AG09309 (cell line): ENCODE measurements around the gene HSD11B1L.

Experiments
- DNase-seq: peaks from one replicate; pipeline ENCODE4 v3.0.0-alpha.2; 2010; ENCODE audit warnings: low read depth
- H3K4me3 ChIP-seq: 2 replicates; pipeline ENCODE4 v1.5.1; 2011; ENCODE audit warnings: mild to moderate bottlenecking, low read depth, low read length, moderate library complexity; ENCODE audit not compliant: control insufficient read depth
- CTCF ChIP-seq: IDR thresholded peaks from 2 replicates; pipeline ENCODE4 v1.5.1; 2011; ENCODE audit warnings: mild to moderate bottlenecking, low read depth, low read length, inconsistent platforms; ENCODE audit not compliant: insufficient read depth, control insufficient read depth; ENCODE audit errors: missing control alignments

The HSD11B1L gene

GRCh38 chr19:5641171-5641570 lies 39.7 kb upstream of the HSD11B1L start:
- TF ChIP-seq CTCF, result no peak
- no peak for DNase-seq
- no peak overlapping the region for H3K4me3 ChIP-seq

GRCh38 chr19:5642204-5642603 lies 38.6 kb upstream of the HSD11B1L start:
- no peak for TF ChIP-seq CTCF
- no peak for DNase-seq

GRCh38 chr19:5643060-5643459 lies 37.8 kb upstream of the HSD11B1L start:
- TF ChIP-seq CTCF, result no peak
- H3K4me3 ChIP-seq, result no peak overlapping the region
- DNase-seq, result no peak

More at GRCh38 chr19:5642204-5642603, 38.6 kb upstream of the HSD11B1L start:
- no peak overlapping the region for H3K4me3 ChIP-seq

GRCh38 chr19:5644037-5644436 lies 36.8 kb upstream of the HSD11B1L start:
- peak; percentile 8 for DNase-seq
- no peak overlapping the region for H3K4me3 ChIP-seq
- no peak for TF ChIP-seq CTCF

GRCh38 chr19:5645409-5645808 lies 35.4 kb upstream of the HSD11B1L start:
- H3K4me3 ChIP-seq, result no peak overlapping the region
- no peak for DNase-seq
- no peak for TF ChIP-seq CTCF

GRCh38 chr19:5646703-5647102 lies 34.1 kb upstream of the HSD11B1L start:
- no peak overlapping the region for H3K4me3 ChIP-seq
- TF ChIP-seq CTCF, result no peak
- DNase-seq, result no peak

- TF ChIP-seq CTCF, result no peak
- H3K4me3 ChIP-seq, result no peak overlapping the region
- DNase-seq, result no peak
Measured at GRCh38 chr19:5648464-5648863, 32.4 kb upstream of the HSD11B1L start.
